H9 (cell line): ENCODE data around the gene AP3S1. TPM values are rescaled to one million over a fixed set of nuclear protein-coding genes. Genes with fewer than 3 reads are reported as not detected.
A peak's percentile ranks its signal among the peaks of the same experiment; 100 is the strongest.

Experiments used
- DNase-seq: peaks from one replicate; pipeline ENCODE4 v3.0.0-alpha.2; 2017
- H2AFZ ChIP-seq: one replicate; pipeline ENCODE4 v1.6.1; 2013; ENCODE audit warnings: mild to moderate bottlenecking, low read length, control low read depth, moderate library complexity
- H2AK5ac ChIP-seq: 2 replicates; pipeline ENCODE4 v1.6.1; 2013; ENCODE audit warnings: low read length, control low read depth, mixed read lengths; ENCODE audit not compliant: insufficient read length
- H2BK120ac ChIP-seq: one replicate; pipeline ENCODE4 v1.6.1; 2013; ENCODE audit warnings: low read depth, mild to moderate bottlenecking, low read length, control low read depth, inconsistent platforms; ENCODE audit not compliant: poor library complexity, severe bottlenecking
- H2BK12ac ChIP-seq: 2 replicates; pipeline ENCODE4 v1.6.1; 2013; ENCODE audit warnings: low read length, control low read depth, mixed read lengths, low read depth; ENCODE audit not compliant: insufficient read length
- H2BK15ac ChIP-seq: 2 replicates; pipeline ENCODE4 v1.6.1; 2013; ENCODE audit warnings: low read depth, low read length, control low read depth
- H2BK20ac ChIP-seq: one replicate; pipeline ENCODE4 v1.6.1; 2013; ENCODE audit warnings: low read depth, mild to moderate bottlenecking, low read length, control low read depth, inconsistent platforms; ENCODE audit not compliant: poor library complexity, severe bottlenecking
- H2BK5ac ChIP-seq: 2 replicates; pipeline ENCODE4 v1.6.1; 2013; ENCODE audit warnings: low read length, control low read depth, mixed read lengths; ENCODE audit not compliant: insufficient read length
- H3K14ac ChIP-seq: 2 replicates; pipeline ENCODE4 v1.6.1; 2013; ENCODE audit warnings: low read length, control low read depth; ENCODE audit not compliant: insufficient read depth
- H3K18ac ChIP-seq: 2 replicates; pipeline ENCODE4 v1.6.1; 2013; ENCODE audit warnings: low read depth, mild to moderate bottlenecking, mixed read lengths, low read length, control low read depth; ENCODE audit not compliant: insufficient read length
- H3K23ac ChIP-seq: 2 replicates; pipeline ENCODE4 v1.6.1; 2013; ENCODE audit warnings: low read length, control low read depth, mixed read lengths, low read depth; ENCODE audit not compliant: insufficient read length
- H3K23me2 ChIP-seq: 2 replicates; pipeline ENCODE4 v1.6.1; 2013; ENCODE audit warnings: low read depth, mild to moderate bottlenecking, mixed read lengths, low read length, control low read depth; ENCODE audit not compliant: insufficient read length, poor library complexity, severe bottlenecking
- H3K27ac ChIP-seq: 2 replicates; pipeline ENCODE4 v1.5.1; 2013; ENCODE audit warnings: low read length, control low read depth, mixed read lengths, low read depth; ENCODE audit not compliant: insufficient read length
- H3K27me3 ChIP-seq: 2 replicates; pipeline ENCODE4 v1.6.1; 2013; ENCODE audit warnings: low read length, control low read depth, inconsistent platforms; ENCODE audit not compliant: insufficient read depth
- H3K4ac ChIP-seq: 2 replicates; pipeline ENCODE4 v1.6.1; 2013; ENCODE audit warnings: low read depth, mild to moderate bottlenecking, control low read depth, inconsistent platforms, low read length, moderate library complexity
- H3K4me1 ChIP-seq: 2 replicates; pipeline ENCODE4 v1.6.1; 2013; ENCODE audit warnings: low read length, control low read depth, inconsistent platforms; ENCODE audit not compliant: insufficient read depth
- H3K4me2 ChIP-seq: 2 replicates; pipeline ENCODE4 v1.6.1; 2013; ENCODE audit warnings: low read length, control low read depth, mixed read lengths; ENCODE audit not compliant: insufficient read length, insufficient read depth
- H3K56ac ChIP-seq: 2 replicates; pipeline ENCODE4 v1.6.1; 2013; ENCODE audit warnings: low read depth, mild to moderate bottlenecking, mixed read lengths, low read length, control low read depth; ENCODE audit not compliant: insufficient read length
- H3K79me1 ChIP-seq: 2 replicates; pipeline ENCODE4 v1.6.1; 2013; ENCODE audit warnings: low read depth, mild to moderate bottlenecking, moderate library complexity, low read length, control low read depth, inconsistent platforms; ENCODE audit not compliant: insufficient read depth, poor library complexity, severe bottlenecking
- H3K79me2 ChIP-seq: 2 replicates; pipeline ENCODE4 v1.6.1; 2013; ENCODE audit warnings: low read length, control low read depth, inconsistent platforms; ENCODE audit not compliant: insufficient read depth
- H3K9ac ChIP-seq: 2 replicates; pipeline ENCODE4 v1.6.1; 2013; ENCODE audit warnings: low read length, control low read depth, mixed read lengths; ENCODE audit not compliant: insufficient read length; ENCODE audit errors: extremely low read depth
- H3K9me3 ChIP-seq: one replicate; pipeline ENCODE4 v1.6.1; 2013; ENCODE audit warnings: low read depth, low read length, inconsistent platforms; ENCODE audit not compliant: control insufficient read depth
- H3T11ph ChIP-seq: one replicate; pipeline ENCODE4 v1.6.1; 2013; ENCODE audit warnings: mild to moderate bottlenecking, low read length, control low read depth, inconsistent platforms
- H4K20me1 ChIP-seq: one replicate; pipeline ENCODE4 v1.6.1; 2013; ENCODE audit not compliant: control insufficient read depth, insufficient read length, insufficient read depth
- H4K5ac ChIP-seq: 2 replicates; pipeline ENCODE4 v1.6.1; 2013; ENCODE audit warnings: low read depth, mild to moderate bottlenecking, mixed read lengths, low read length, control low read depth; ENCODE audit not compliant: insufficient read length
- H4K8ac ChIP-seq: replicated peaks from 2 replicates; pipeline ENCODE4 v1.6.1; 2013; ENCODE audit warnings: low read length, control low read depth, mixed read lengths, low read depth; ENCODE audit not compliant: insufficient read length
- H4K91ac ChIP-seq: 2 replicates; pipeline ENCODE4 v1.6.1; 2013; ENCODE audit warnings: low read depth, mild to moderate bottlenecking, moderate library complexity, mixed read lengths, low read length, control low read depth; ENCODE audit not compliant: insufficient read length
- H3K27ac Mint-ChIP-seq, 3 experiments: 2 replicates in 2 of 3; 3 replicates in 1 of 3; pipeline ENCODE4 v1.8.0; 2020 to 2021; ENCODE audit warnings: mixed read lengths in 3 of 3, mild to moderate bottlenecking in 1 of 3, moderate library complexity in 1 of 3
- H3K27me3 Mint-ChIP-seq: 2 replicates; pipeline ENCODE4 v1.8.0; 2021; ENCODE audit warnings: low read depth, mild to moderate bottlenecking, moderate library complexity, mixed read lengths
- H3K36me3 Mint-ChIP-seq, 3 experiments: 2 replicates in 2 of 3; 3 replicates in 1 of 3; pipeline ENCODE4 v1.8.0; 2020 to 2021; ENCODE audit warnings: low read depth in 3 of 3, mixed read lengths in 3 of 3; ENCODE audit not compliant: insufficient read depth in 1 of 3
- H3K4me1 Mint-ChIP-seq, 2 experiments: 2 replicates each; pipeline ENCODE4 v1.8.0; 2020; ENCODE audit warnings: mixed read lengths in 2 of 2
- H3K4me3 Mint-ChIP-seq, 2 experiments: 2 replicates in 1 of 2; 3 replicates in 1 of 2; pipeline ENCODE4 v1.8.0; 2020 to 2021; ENCODE audit warnings: mild to moderate bottlenecking in 2 of 2, mixed read lengths in 2 of 2, moderate library complexity in 1 of 2
- H3K9me3 Mint-ChIP-seq, 2 experiments: 2 replicates in 1 of 2; 3 replicates in 1 of 2; pipeline ENCODE4 v1.8.0; 2020; ENCODE audit warnings: mild to moderate bottlenecking in 2 of 2, mixed read lengths in 2 of 2, moderate library complexity in 1 of 2
- CTCF ChIP-seq: fragments of 200-600 bp; sonication (generic); conservative IDR thresholded peaks from 3 replicates; pipeline ENCODE4 v1.8.0; 2021; ENCODE audit warnings: antibody characterized with exemption, mild to moderate bottlenecking
- WGBS: extraction: QIAGEN DNeasy Blood & Tissue Kit; methylation state at CpG from one replicate; pipeline ENCODE4 v1.1.7; 2013; ENCODE audit warnings: missing lambda C conversion rate, low lambda C conversion rate, mixed read lengths; ENCODE audit not compliant: insufficient read length; ENCODE audit errors: extremely low coverage; 5-methylcytosine and 5-hydroxymethylcytosine counted together
- total RNA-seq: library from RNA; stranded (reverse); gene quantifications from 2 replicates; pipeline ENCODE4 v1.2.1, GENCODE V29; 2021

The AP3S1 gene
- total RNA-seq, 1 experiment from 2014 or later: 78.4 TPM

GRCh38 chr5:115963566-115963965 is 121.8 kb downstream of the AP3S1 start:
- Histone ChIP-seq H3K27me3 (peaks cover 38% of the 10 kb centered on the region), H4K5ac (no peak overlapping the region), H2BK20ac (no peak overlapping the region), H2BK120ac (no peak overlapping the region), H3T11ph (no peak overlapping the region), H2BK5ac (no peak overlapping the region), H3K14ac (no peak overlapping the region), H3K56ac (no peak overlapping the region), H3K79me1 (no peaks in the 10 kb centered on the region), H2BK12ac (no peak overlapping the region), H2AFZ (peak overlapping the region; percentile 52), H2AK5ac (no peak overlapping the region), H3K23ac (no peak overlapping the region), H3K4ac (no peak overlapping the region), H3K9ac (no peak overlapping the region), H3K4me2 (peak overlapping the region; percentile 83), H3K18ac (no peak overlapping the region), H4K8ac (no peak overlapping the region), H3K79me2 (no peaks in the 10 kb centered on the region), H3K4me1 (no peaks in the 10 kb centered on the region), H4K20me1 (no peaks in the 10 kb centered on the region), H4K91ac (no peak overlapping the region), H3K23me2 (peaks cover 5% of the 10 kb centered on the region), H2BK15ac (no peak overlapping the region), H3K27ac (no peak overlapping the region), H3K9me3 (no peaks in the 10 kb centered on the region)
- peak overlapping the region in 1 of 2 experiments; percentile 38; a peak in 2 of 5 replicates for H3K4me3 Mint-ChIP-seq
- no peaks in the 10 kb centered on the region for H3K36me3 Mint-ChIP-seq
- WGBS: no CpG with 5 or more reads among the region's 17 CpGs
- no peak overlapping the region for H3K27ac Mint-ChIP-seq
- DNase-seq: no peak
- TF ChIP-seq CTCF: no peak
- peaks cover 9% of the 10 kb centered on the region for H3K27me3 Mint-ChIP-seq
- H3K4me1 Mint-ChIP-seq: 0 out of 4 replicates have a peak, but pooled peaks cover 0 to 3% of the 10 kb centered on the region in 2 experiments
- no peaks in the 10 kb centered on the region; a peak in 1 of 5 replicates for H3K9me3 Mint-ChIP-seq

Other genes with a start within 250 kb of the AP3S1 start
- gene TICAM2, start 239.5 kb upstream of the AP3S1 start, total RNA-seq: 0.24 and 0.33 TPM in 2 replicates
- gene TMED7, start 215.9 kb upstream of the AP3S1 start, total RNA-seq: 68.8 and 70.0 TPM in 2 replicates
- gene CDO1, start 25.3 kb upstream of the AP3S1 start, total RNA-seq: 11.2 and 12.2 TPM in 2 replicates
- gene ATG12, start 370 bp upstream of the AP3S1 start, total RNA-seq: 46.3 and 52.9 TPM in 2 replicates
- gene LVRN, start 120.5 kb downstream of the AP3S1 start, total RNA-seq: 0.07 and 0.09 TPM in 2 replicates
- gene ARL14EPL, start 190.5 kb downstream of the AP3S1 start, total RNA-seq: not detected in 2 replicates
- 29.4 and 33.9 TPM in 2 replicates for gene COMMD10, start 243.1 kb downstream of the AP3S1 start, total RNA-seq